GM04503 (cell line): ENCODE results near the gene HSD17B1.

Source experiments
- DNase-seq: peaks from one replicate; pipeline ENCODE4 v3.0.0-alpha.2; 2012; ENCODE audit warnings: low read depth

Gene HSD17B1

DNA sequence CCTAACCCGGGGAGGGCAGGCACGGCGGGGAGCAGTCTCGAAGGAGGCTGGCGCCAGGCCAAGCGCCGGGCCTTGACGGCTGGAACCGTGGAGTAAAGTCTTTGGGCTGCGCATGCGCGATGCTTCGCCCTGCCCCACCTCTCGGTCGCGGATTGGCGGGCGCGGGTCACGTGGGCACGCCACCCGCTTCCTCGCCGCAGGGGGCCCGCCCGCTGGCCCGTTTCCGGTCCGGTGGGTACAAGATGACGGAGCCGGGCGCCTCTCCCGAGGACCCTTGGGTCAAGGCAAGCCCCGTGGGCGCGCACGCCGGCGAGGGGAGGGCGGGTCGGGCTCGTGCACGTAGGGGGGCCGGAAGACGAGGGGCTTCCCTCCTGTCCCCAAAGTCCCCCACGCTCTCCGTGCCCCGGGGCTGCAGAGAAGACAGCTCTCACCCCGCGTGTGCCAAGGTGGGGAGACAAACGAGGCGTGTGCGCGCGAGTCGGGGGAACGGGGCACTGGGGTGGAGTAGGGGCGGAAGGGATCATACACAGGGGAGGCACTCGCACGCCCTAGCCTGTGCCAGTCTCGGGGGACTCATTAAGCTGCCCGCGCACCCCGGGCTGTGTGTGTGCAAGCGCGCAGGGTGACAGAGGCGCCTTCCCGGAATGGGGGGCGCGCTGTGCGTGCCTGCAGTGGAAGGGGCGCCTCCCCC, 14.3 kb downstream of the HSD17B1 start, which contains the start of gene MLX:
MLX (plus strand) TSS at position 218 of the 691 bp plus-strand sequence; CDS start at position 243, 25 bp downstream.
- no peak for DNase-seq

DNA sequence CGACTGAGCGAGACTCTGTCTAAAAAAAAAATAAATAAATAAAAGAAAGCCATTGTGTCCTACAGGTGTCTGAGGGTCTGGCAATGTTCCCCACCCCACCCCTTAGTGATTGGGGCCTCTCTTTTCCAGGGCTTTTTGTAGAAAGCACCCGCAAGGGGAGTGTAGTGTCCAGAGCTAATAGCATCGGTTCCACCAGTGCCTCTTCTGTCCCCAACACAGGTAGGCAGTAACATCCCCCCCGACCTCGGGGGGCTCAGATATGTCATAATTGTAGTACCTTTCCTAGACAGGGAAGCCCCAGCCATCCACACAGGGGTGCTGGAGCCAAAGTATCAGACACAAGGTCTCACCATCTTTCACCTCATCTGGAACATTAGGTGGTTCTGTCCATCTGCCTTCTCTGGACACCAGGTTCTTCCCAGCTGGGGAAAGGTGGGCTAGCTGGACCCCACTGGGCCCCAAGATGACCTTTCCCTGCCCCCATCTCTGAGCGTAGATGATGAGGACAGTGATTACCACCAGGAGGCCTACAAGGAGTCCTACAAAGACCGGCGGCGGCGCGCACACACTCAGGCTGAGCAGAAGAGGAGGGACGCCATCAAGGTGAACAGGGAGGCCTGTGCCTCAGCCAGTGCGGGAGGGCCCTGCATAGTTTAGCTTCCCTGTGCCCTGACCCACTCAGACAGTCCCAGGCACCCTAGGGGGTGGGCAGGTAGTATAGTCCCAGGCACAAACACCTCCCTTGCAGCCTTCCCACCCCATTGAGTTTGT, 15.8 kb downstream of the HSD17B1 start:
- DNase-seq = no peak

DNA sequence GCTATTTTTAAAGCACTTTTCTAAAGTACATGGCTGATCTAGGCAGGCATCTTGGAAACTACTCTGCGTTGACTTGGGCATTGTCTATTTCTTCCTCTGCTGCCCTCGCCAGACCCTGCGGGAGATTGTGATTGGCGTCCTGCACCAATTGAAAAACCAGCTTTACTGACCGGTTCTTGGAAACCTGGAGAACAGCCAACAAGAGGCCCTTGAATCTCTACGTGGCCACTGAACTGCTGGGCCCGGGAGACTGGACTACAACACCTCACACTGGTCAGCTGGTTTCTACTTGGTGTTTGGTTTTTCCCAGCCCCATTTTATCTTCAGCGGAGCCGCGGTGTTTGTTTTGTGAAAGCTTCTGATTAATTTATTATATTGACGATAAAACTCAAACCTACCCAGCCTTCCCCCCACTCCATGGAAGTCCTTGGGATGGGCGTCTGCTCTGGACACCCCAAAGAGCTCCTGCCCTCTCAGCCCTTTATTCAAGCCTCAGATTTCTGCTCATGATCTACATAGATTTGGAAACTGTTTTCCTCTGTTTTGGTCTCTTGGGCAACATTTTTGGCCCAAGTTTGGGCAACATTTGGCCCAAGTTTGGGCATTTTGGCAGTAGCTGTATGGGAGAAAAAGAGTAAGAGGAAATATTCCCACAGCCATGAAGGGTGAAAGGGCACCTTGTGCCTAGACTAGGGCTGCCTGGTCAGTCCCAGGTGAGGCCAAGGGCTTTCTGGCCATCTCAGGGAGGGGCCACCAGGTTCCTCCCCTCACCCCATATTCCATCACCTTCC, 18.9 kb downstream of the HSD17B1 start:
- no peak for DNase-seq

DNA sequence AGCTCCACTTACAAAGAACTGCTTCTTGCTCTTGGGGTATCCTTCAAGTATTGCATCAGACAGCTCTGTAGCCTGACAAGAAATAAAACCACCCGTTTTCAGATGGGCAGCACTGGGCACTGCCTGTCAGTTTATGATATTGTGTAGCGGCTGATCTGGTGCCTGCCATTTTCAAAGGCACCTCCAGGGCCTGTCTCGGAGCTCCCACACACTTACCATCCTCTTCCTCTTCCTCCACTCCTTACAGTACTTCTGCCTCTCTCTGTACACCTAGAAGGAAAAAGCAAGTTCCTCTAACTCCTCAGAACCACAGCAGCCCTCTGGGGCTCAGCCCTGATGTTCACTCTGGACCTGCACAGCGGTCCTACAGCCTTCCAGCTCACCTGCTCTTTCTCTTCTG, 20.4 kb downstream of the HSD17B1 start:
- no peak for DNase-seq

DNA sequence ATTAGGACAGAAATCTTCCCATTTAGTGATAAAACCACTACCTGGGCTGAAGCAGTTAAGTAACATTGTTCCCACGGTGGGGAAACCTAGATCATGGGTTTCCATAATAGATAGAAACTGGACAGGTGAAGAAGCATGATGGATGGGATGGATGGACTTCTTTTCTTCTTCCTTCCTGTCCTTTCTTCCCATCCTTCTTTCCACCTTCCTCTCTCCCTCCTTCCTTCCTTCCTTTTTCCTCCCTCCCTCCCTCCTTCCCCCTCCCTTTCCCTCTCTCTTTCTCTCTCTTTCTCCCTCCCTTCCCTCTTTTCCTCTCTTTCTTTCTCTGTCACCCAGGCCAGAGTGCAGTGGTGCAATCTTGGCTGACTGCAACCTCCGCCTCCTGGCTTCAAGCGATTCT, 21.7 kb downstream of the HSD17B1 start:
- DNase-seq = no peak

DNA sequence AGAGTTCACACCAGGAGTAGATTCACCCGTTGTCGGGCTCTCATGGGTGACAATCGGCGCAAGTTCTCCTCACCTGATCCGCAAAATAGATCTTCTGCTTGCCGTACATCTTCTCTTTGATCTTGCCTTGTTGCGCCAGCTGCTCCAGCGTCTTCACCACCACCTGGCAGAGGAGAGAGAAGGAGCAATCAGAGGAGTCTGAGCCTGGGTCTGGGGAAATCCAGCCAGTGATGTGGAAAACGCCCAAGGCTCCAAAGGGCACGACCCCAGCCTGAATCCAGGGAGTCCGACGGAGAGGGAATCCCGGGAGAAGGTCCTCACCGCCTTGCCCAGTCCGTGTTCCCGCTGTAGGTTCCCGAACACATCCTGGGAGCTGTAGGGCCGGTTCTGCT, 24.4 kb downstream of the HSD17B1 start:
- DNase-seq = no peak

DNA sequence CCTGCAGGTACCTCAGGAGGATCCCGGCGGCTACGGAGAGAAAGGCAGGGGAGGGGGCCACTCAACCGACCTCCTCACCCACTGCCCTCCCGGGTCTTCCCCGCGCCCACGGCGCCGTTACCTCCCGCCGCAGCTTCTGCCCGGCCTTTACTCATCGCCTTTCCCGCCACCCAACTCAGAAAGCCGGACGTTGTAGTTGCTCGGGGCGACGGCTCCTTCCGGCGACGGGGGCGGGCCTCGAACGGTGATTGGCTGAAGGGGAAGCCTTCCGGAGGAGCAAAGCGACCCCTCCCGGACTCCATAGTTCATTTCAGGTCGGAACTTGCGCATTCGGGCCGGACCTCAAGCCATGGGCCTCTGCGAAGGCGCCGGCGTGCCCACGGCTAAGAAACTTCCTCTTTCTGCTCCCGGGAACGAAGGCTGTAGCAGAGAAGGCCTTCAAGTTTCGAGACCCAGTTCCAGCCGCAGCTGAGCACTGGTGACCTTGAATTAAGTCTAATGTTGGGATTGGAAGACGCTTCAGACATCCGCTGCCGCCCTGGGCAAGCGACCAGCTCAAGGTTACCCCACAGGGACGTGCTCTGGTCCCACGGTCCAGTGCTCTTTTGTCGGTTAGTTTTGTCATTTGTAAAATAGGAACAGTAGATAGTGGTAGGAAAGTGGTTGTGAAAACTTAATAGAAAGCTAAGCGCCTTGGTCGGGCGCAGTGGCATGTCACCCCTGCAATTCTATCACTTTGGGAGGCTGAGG, 25.0 kb downstream of the HSD17B1 start, which contains the start of gene PSMC3IP:
PSMC3IP (minus strand) TSS at position 198 of the 750 bp plus-strand sequence; CDS start at position 155, 43 bp downstream.
- DNase-seq = peak; percentile 58

DNA sequence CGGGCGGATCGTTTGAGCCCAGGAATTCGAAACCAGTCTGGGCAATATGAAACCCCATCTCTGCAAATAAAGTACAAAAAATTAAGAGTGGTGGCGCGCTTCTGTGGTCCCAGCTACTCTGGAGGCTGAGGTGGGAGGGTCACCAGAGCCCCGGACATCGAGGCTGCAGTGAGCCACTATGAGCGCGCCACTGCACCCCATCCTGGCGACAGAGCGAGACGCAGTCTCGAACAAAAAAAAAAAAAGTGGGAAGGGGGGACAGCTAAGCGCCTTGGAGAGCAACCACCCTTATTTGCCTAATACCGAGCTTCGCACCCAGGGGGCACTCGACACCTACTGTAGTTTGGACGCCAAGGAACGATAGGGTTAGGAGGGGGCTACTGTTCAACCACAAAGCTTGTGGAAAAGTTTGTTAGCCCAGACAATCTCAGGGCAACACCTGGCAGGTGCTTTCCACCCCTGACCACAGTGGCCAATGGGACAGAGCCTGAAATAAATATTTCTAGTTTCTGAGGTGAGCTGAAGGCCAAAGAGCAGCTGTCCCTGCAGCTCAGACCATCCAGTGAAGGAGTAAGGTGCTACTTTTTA, 25.7 kb downstream of the HSD17B1 start:
- DNase-seq = no peak

DNA sequence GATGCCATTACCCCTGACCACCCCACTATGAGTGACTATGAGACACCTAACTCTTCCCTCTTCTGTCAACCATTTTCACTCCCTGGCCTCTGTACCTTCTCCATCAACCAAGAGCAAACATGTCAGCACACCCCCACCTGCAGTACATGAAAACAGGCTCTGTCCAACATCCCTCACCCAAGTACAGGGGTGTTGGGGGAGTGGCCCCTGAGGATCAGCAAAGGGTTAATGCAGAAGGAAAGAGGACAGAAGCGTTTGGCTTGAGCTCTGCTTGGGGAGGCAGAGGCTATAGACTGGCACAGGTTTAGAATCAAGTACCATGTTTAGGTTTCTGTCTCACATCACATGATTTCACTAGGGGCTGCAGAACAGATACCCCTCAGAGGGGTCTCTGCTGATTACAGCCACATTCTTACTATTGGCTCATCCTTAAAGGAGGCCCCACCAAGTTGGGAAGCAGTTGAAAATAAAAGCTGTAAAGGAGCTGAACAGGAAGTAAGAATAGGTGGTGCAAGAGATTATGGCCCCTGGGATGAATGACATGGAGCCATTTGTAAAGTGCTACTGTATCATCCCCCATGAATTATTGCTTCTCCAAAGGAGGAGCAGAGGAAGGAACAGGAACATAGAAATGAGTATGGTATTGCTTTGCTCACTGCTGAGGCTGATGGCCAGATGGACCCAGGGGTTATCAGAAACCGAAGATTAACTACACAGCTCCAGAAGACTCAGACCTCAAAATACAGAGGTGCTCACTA, 27.2 kb downstream of the HSD17B1 start:
- DNase-seq = no peak

DNA sequence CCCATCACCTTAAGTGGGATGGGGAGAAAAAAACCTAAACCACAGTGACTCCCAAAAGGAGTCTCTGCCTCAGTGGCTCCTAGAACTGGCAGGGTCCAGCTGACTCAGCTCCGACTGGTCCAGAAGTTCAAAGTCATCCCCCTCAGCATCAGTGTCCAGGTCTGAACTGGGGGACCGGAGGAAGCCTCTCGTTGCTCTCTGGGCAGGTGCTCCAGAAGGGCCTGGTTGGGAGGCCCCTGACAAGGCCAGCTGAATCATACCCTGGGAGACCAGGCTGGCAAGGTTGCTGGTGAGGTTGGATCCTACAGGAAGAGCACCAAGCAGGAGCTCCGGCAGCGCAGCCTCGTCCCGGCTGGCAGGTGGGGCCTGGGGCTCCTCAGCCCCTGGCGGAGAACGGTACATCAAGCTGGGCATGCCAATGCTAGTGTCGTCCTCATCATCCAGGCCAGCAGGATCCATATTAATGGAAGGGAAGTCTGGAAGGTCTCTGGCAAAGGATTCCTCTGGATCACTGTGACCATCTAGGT, 29.1 kb downstream of the HSD17B1 start:
- no peak for DNase-seq

DNA sequence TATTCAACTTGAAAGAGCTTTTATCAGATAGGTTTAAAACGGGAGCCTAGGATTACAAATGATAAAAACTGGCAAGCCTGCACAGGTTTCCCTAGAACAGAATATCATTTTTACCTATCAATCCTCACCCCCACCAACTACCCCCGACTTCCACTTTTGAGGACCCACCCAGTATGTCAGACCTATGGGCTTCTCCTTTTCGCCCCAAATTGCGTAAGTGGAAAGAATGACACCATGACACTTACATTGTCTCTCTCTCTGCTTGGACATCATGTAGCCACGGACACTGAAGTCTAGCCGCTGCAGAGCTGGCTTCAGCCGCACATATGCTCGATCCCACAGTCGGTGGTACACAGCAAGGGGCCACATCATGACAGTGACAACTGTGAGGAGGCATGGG, 32.2 kb downstream of the HSD17B1 start:
- no peak for DNase-seq

DNA sequence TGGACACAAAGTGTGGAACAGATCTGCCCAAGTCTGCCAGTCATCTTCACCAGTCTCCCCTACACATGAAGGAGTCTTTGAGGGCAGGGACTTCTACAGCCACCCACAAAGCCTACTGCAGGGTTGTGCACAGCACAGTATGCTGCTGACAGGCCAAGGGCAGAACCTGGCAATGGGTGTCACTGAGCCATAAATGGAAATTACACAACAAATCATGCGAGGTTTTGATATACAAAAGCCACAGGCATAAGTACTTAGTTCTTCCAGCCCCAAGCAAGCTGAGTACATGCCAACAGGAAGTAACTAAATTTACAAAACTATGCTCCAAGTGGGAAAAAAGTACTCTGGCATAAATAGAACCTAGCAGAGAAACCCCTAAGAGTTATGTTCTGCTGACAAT, 32.6 kb downstream of the HSD17B1 start:
- DNase-seq = no peak

DNA sequence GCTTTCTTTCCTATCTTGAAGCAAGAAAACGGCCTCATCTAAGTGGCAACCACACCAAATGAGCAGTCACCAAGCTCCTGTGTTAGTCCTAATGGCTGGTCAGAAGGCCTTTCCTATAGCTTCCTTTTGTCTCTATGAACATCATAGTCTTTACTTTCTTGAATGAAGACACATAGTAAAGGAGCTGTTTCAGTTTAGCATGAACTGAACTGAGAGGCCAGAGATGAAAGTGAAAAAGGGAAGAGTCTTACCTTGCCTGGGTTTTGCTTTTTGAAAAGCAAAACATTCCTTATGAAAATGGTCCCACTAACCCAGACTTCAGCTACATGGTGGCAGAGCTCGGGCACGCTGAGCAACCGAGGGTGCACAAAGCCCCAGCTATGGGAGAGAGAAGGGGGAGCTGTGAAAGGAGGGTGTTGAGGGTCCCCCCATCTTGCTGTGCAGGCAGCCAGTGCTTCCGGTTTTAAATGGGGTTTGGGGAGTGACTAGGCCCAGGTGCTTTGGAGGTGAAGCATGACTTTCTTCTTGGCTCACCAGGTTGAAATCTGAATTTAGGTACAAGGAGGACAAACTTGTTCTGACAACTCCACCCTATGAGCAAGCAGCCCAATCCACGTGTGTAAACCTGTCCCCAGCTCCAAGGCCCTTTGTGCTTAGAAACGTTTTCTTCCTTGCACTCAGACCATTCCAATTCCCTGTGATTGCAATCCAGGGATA, 33.9 kb downstream of the HSD17B1 start:
- no peak for DNase-seq

DNA sequence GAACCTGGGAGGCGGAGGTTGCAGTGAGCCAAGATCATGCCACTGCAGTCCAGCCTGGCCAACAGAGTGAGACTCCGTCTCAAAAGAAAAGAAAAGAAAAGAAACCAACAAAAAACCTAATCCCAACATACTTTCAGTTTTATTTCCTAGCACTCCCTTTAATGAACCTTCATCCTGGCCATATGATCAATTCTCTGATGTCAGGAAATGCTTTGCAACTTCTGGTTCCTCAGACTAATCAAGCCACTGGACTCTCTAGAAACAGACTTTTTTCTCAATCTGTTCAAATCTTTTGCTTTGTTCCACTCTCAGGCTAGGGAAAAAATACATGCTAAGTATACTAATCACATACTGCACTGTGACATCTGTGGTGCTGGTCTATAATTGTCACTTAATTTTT, 38.2 kb downstream of the HSD17B1 start:
- DNase-seq = no peak

DNA sequence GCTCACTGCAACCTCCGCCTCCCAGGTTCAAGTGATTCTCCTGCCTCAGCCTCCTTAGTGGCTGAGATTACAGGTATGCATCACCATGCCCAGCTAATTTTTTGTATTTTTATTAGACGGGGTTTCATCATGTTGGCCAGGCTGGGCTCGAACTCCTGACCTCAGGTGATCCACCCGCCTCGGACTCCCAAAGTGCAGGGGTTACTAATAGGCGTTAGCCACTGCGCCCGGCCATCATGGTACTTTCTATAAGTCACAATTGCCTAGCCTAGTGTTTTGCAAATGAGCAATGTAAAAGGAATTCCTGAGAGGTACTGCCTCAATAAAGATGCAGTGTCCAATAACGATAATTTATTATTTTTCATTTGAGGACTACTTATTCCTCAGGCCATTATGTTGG, 38.7 kb downstream of the HSD17B1 start:
- DNase-seq = no peak

DNA sequence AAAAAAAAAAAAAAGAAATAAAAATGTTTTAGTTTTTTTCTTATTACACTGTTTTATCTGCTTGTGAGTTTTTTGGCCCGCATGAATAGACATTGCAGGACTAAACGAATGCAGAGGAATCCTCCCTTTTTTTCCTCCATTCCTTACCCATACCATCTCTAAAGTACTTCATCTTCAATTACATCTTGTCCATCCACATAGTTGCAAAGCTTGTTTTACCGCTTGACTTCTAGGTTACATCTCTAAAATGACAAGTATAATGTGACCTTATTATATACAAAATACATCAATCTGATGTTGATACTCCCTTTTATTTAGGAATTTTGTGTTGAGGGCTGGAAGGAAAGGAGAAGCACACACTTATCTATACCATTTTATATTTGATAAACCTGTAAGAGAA, 43.7 kb downstream of the HSD17B1 start:
- no peak for DNase-seq

DNA sequence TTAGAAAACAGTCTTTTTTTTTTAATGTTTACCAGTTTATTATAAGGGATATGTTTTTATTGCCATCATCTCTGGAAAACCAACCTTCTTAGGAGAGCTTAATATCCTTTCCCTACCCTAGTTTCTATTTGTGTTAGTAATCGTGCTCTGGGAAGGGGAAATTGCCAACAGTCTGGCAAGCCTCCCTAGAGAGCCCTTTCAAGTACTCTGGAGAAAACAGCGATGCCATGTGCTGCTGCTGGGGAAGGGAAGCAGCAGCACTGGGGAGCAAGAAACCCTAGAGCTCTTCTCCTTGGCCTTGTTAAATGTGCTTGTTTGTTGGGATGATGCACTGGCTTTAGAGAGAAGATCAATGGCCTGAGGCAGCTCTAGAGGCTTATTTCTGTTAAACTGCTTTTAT, 46.2 kb downstream of the HSD17B1 start:
- no peak for DNase-seq

DNA sequence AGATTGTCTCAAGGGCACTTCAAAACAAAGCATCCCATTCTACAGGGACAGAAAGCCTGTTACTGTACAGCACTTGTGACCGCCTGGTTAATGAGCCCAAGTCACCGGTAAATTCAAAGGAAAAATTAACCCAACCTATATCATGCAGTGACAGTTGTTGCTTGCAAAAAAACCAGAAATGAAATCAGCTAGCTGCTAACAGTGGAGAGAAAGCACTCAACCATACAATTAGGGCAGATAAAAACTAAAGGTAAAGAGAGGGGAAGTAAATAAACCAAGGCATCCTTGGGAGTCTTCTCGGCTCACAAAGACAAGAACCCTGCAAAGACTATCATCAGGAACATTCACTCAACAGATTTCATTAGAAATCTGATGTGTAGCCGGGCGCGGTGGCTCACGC, 50.6 kb downstream of the HSD17B1 start:
- no peak for DNase-seq
